ENCODE measurements around the gene PRKCB.

Gene PRKCB

GRCh38 chr16:24188021-24188542, 352.3 kb downstream of the PRKCB start:
- in situ Hi-C loops (cut with HindIII; ENCODE audit: low pct_unique_long_range_greater_than_20kb, low sequenced_read_pairs) = no loop called here
- DNase-seq (ENCODE audit: low read depth in 1 of 2, low spot score in 1 of 2) = no peak
- TF ChIP-seq JUND (IDR thresholded peaks at IDR 0.05; ENCODE audit: low read depth) = no peak

- no peak for TF ChIP-seq JUND (IDR thresholded peaks at IDR 0.05; ENCODE audit: low read depth)
Observed at GRCh38 chr16:24188751-24189318, 353.1 kb downstream of the PRKCB start.

GRCh38 chr16:24189941-24190340, 354.2 kb downstream of the PRKCB start:
- in situ Hi-C loops (cut with HindIII; ENCODE audit: low pct_unique_long_range_greater_than_20kb, low sequenced_read_pairs) = no loop called here
- DNase-seq (ENCODE audit: low read depth in 1 of 2, low spot score in 1 of 2) = no peak
- TF ChIP-seq JUND (IDR thresholded peaks at IDR 0.05; ENCODE audit: low read depth) = no peak

More at GRCh38 chr16:24188751-24189318, 353.1 kb downstream of the PRKCB start:
- in situ Hi-C loops (cut with HindIII; ENCODE audit: low pct_unique_long_range_greater_than_20kb, low sequenced_read_pairs) = no loop called here
- no peak for DNase-seq (ENCODE audit: low read depth in 1 of 2, low spot score in 1 of 2)

- in situ Hi-C loops (cut with HindIII; ENCODE audit: low pct_unique_long_range_greater_than_20kb, low sequenced_read_pairs) = no loop called here
- no peak for DNase-seq (ENCODE audit: low read depth in 1 of 2, low spot score in 1 of 2)
- TF ChIP-seq JUND (IDR thresholded peaks at IDR 0.05; ENCODE audit: low read depth) = no peak
Observed at GRCh38 chr16:24191876-24192402, 356.2 kb downstream of the PRKCB start.

GRCh38 chr16:24195221-24195620, 359.4 kb downstream of the PRKCB start:
- in situ Hi-C loops (cut with HindIII; ENCODE audit: low pct_unique_long_range_greater_than_20kb, low sequenced_read_pairs) = no loop called here
- DNase-seq (ENCODE audit: low read depth in 1 of 2, low spot score in 1 of 2) = no peak
- no peak for TF ChIP-seq JUND (IDR thresholded peaks at IDR 0.05; ENCODE audit: low read depth)

GRCh38 chr16:24198807-24199533, 363.2 kb downstream of the PRKCB start:
- in situ Hi-C loops (cut with HindIII; ENCODE audit: low pct_unique_long_range_greater_than_20kb, low sequenced_read_pairs) = no loop called here
- DNase-seq (ENCODE audit: low read depth in 1 of 2, low spot score in 1 of 2) = no peak
- TF ChIP-seq JUND (IDR thresholded peaks at IDR 0.05; ENCODE audit: low read depth) = no peak

GRCh38 chr16:24203675-24204074, 367.9 kb downstream of the PRKCB start:
- TF ChIP-seq JUND (IDR thresholded peaks at IDR 0.05; ENCODE audit: low read depth) = no peak
- in situ Hi-C loops (cut with HindIII; ENCODE audit: low pct_unique_long_range_greater_than_20kb, low sequenced_read_pairs) = no loop called here
- DNase-seq (ENCODE audit: low read depth in 1 of 2, low spot score in 1 of 2) = no peak

- in situ Hi-C loops (cut with HindIII; ENCODE audit: low pct_unique_long_range_greater_than_20kb, low sequenced_read_pairs) = no loop called here
- DNase-seq (ENCODE audit: low read depth in 1 of 2, low spot score in 1 of 2) = no peak
- no peak for TF ChIP-seq JUND (IDR thresholded peaks at IDR 0.05; ENCODE audit: low read depth)
Observed at GRCh38 chr16:24204150-24204665, 368.4 kb downstream of the PRKCB start.

- TF ChIP-seq JUND (IDR thresholded peaks at IDR 0.05; ENCODE audit: low read depth) = no peak
- no peak for DNase-seq (ENCODE audit: low read depth in 1 of 2, low spot score in 1 of 2)
- in situ Hi-C loops (cut with HindIII; ENCODE audit: low pct_unique_long_range_greater_than_20kb, low sequenced_read_pairs) = no loop called here
Observed at GRCh38 chr16:24206926-24207325, 371.1 kb downstream of the PRKCB start.

- no peak for TF ChIP-seq JUND (IDR thresholded peaks at IDR 0.05; ENCODE audit: low read depth)
- no peak for DNase-seq (ENCODE audit: low read depth in 1 of 2, low spot score in 1 of 2)
- in situ Hi-C loops (cut with HindIII; ENCODE audit: low pct_unique_long_range_greater_than_20kb, low sequenced_read_pairs) = no loop called here
Observed at GRCh38 chr16:24208710-24209109, 372.9 kb downstream of the PRKCB start.

- in situ Hi-C loops (cut with HindIII; ENCODE audit: low pct_unique_long_range_greater_than_20kb, low sequenced_read_pairs) = no loop called here
- DNase-seq (ENCODE audit: low read depth in 1 of 2, low spot score in 1 of 2) = no peak
- no peak for TF ChIP-seq JUND (IDR thresholded peaks at IDR 0.05; ENCODE audit: low read depth)
Observed at GRCh38 chr16:24214992-24215391, 379.2 kb downstream of the PRKCB start.

- in situ Hi-C loops (cut with HindIII; ENCODE audit: low pct_unique_long_range_greater_than_20kb, low sequenced_read_pairs) = no loop called here
- no peak for TF ChIP-seq JUND (IDR thresholded peaks at IDR 0.05; ENCODE audit: low read depth)
- DNase-seq (ENCODE audit: low read depth in 1 of 2, low spot score in 1 of 2) = no peak
Observed at GRCh38 chr16:24216961-24217360, 381.2 kb downstream of the PRKCB start.

- in situ Hi-C loops (cut with HindIII; ENCODE audit: low pct_unique_long_range_greater_than_20kb, low sequenced_read_pairs) = no loop called here
- DNase-seq (ENCODE audit: low read depth in 1 of 2, low spot score in 1 of 2) = no peak
- TF ChIP-seq JUND (IDR thresholded peaks at IDR 0.05; ENCODE audit: low read depth) = no peak
Observed at GRCh38 chr16:24217461-24217860, 381.7 kb downstream of the PRKCB start.

Measured in T47D (cell line).